ENCODE results near the gene SLC25A41. TPM values are rescaled to one million over a fixed set of nuclear protein-coding genes. Genes with fewer than 3 reads are reported as not detected.

The SLC25A41 gene
- total and polyA plus RNA-seq, 2 donors (not counting 1 experiment from before 2014, with no cell fraction given): 0.30 to 0.48 TPM

GRCh38 chr19:6387372-6387771 is 46.2 kb downstream of the SLC25A41 start:
- Mint-ChIP-seq H3K27ac (no peak overlapping the region), H3K4me1 (peaks cover 12% of the 10 kb centered on the region), H3K9me3 (ENCODE audit: insufficient read depth) (no peaks in the 10 kb centered on the region), H3K4me3 (no peak overlapping the region), H3K27me3 (no peaks in the 10 kb centered on the region)
- Histone ChIP-seq H3K36me3 (replicated peaks in 1 of 2; ENCODE audit: control extremely low read depth in 1 of 2, control insufficient read depth in 1 of 2, extremely low read depth in 1 of 2, insufficient read depth in 2 of 2, low read length in 1 of 2) (peaks cover 4 to 51% of the 10 kb centered on the region in 2 experiments), H3K27ac (ENCODE audit: low read length in 2 of 2) (no peak overlapping the region), H3K4me3 (ENCODE audit: control extremely low read depth in 1 of 5, extremely low read depth in 1 of 5, insufficient read depth in 1 of 5, low read depth in 2 of 5, low read length in 4 of 5) (no peak overlapping the region), H3K4me2 (replicated peaks; ENCODE audit: low read depth, low read length, poor library complexity, severe bottlenecking) (no peak overlapping the region), H3K9ac (ENCODE audit: low read length) (no peak overlapping the region), H3K27me3 (replicated peaks in 1 of 4; ENCODE audit: control extremely low read depth in 1 of 4, control insufficient read depth in 3 of 4, insufficient read depth in 4 of 4, low read length in 3 of 4) (no peaks in the 10 kb centered on the region), H3K4me1 (ENCODE audit: control insufficient read depth in 2 of 2, insufficient read depth in 2 of 2, low read length in 2 of 2) (peaks cover 4 to 7% of the 10 kb centered on the region in 2 donors), H3K9me3 (ENCODE audit: control extremely low read depth in 1 of 3, control insufficient read depth in 2 of 3, insufficient read depth in 1 of 3, low read length in 2 of 3) (no peaks in the 10 kb centered on the region), H4K20me1 (ENCODE audit: control insufficient read depth, insufficient read depth, low read length, poor library complexity, severe bottlenecking) (no peaks in the 10 kb centered on the region), H3K79me2 (ENCODE audit: control insufficient read depth, insufficient read depth, low read length) (peaks cover 13% of the 10 kb centered on the region), H2AFZ (ENCODE audit: insufficient read depth, low read depth, low read length, poor library complexity, severe bottlenecking) (no peak overlapping the region)
- no peak for DNase-seq
- CTCF ChIA-PET: no interaction called here
- POLR2A ChIA-PET: no interaction called here
- TF ChIP-seq CTCF (IDR thresholded peaks at IDR 0.05) (no peak), EZH2 (IDR thresholded peaks at IDR 0.05; ENCODE audit: borderline replicate concordance, insufficient read depth, low read depth, low read length, poor library complexity, severe bottlenecking) (no peak)
- intact Hi-C loops (cut with micrococcal nuclease): no loop called here
- no peak for ATAC-seq (ENCODE audit: low read depth)
- WGBS (ENCODE audit: insufficient coverage): 95% methylated on average over 15 of the region's 19 CpGs

- H3K9me3 ChIP-seq (ENCODE audit: control extremely low read depth in 1 of 3, control insufficient read depth in 2 of 3, insufficient read depth in 1 of 3, low read length in 2 of 3): peaks cover 0 to 18% (median 0%) of the 10 kb centered on the region in 3 donors
- Mint-ChIP-seq H3K9me3 (ENCODE audit: insufficient read depth) (peaks cover 3% of the 10 kb centered on the region), H3K4me3 (no peak overlapping the region), H3K27me3 (no peaks in the 10 kb centered on the region), H3K4me1 (no peaks in the 10 kb centered on the region), H3K27ac (no peak overlapping the region)
- peaks cover 1 to 72% of the 10 kb centered on the region in 2 experiments for H3K36me3 ChIP-seq (replicated peaks in 1 of 2; ENCODE audit: control extremely low read depth in 1 of 2, control insufficient read depth in 1 of 2, extremely low read depth in 1 of 2, insufficient read depth in 2 of 2, low read length in 1 of 2)
- no peak overlapping the region for H3K4me2 ChIP-seq (replicated peaks; ENCODE audit: low read depth, low read length, poor library complexity, severe bottlenecking)
- no peaks in the 10 kb centered on the region for H3K4me1 ChIP-seq (ENCODE audit: control insufficient read depth in 2 of 2, insufficient read depth in 2 of 2, low read length in 2 of 2)
- DNase-seq (no peak), ATAC-seq (ENCODE audit: low read depth) (no peak)
- intact Hi-C loops (cut with micrococcal nuclease): no loop called here
- H3K27ac ChIP-seq (ENCODE audit: low read length in 2 of 2): no peak overlapping the region
- CTCF ChIA-PET: no interaction called here
- H2AFZ ChIP-seq (ENCODE audit: insufficient read depth, low read depth, low read length, poor library complexity, severe bottlenecking): no peak overlapping the region
- no peak overlapping the region for H3K4me3 ChIP-seq (ENCODE audit: control extremely low read depth in 1 of 5, extremely low read depth in 1 of 5, insufficient read depth in 1 of 5, low read depth in 2 of 5, low read length in 4 of 5)
- no peaks in the 10 kb centered on the region for H4K20me1 ChIP-seq (ENCODE audit: control insufficient read depth, insufficient read depth, low read length, poor library complexity, severe bottlenecking)
- POLR2A ChIA-PET: no interaction called here
- TF ChIP-seq CTCF (IDR thresholded peaks at IDR 0.05) (no peak), EZH2 (IDR thresholded peaks at IDR 0.05; ENCODE audit: borderline replicate concordance, insufficient read depth, low read depth, low read length, poor library complexity, severe bottlenecking) (no peak)
- 100% methylated on average over 1 of the region's 4 CpGs for WGBS (ENCODE audit: insufficient coverage)
- H3K27me3 ChIP-seq (replicated peaks in 1 of 4; ENCODE audit: control extremely low read depth in 1 of 4, control insufficient read depth in 3 of 4, insufficient read depth in 4 of 4, low read length in 3 of 4): no peaks in the 10 kb centered on the region
- peaks cover 4% of the 10 kb centered on the region for H3K79me2 ChIP-seq (ENCODE audit: control insufficient read depth, insufficient read depth, low read length)
- no peak overlapping the region for H3K9ac ChIP-seq (ENCODE audit: low read length)
Observed at GRCh38 chr19:6384381-6384780, 49.2 kb downstream of the SLC25A41 start.

All from B cell (primary cell).